NCI-H1694 (cell line): Measurements from ENCODE around the gene UGT3A1.

Experiments
- DNase-seq: peaks from one replicate; lab custom pipeline; 2025; lab: John Stamatoyannopoulos, UW

UGT3A1 gene

DNA sequence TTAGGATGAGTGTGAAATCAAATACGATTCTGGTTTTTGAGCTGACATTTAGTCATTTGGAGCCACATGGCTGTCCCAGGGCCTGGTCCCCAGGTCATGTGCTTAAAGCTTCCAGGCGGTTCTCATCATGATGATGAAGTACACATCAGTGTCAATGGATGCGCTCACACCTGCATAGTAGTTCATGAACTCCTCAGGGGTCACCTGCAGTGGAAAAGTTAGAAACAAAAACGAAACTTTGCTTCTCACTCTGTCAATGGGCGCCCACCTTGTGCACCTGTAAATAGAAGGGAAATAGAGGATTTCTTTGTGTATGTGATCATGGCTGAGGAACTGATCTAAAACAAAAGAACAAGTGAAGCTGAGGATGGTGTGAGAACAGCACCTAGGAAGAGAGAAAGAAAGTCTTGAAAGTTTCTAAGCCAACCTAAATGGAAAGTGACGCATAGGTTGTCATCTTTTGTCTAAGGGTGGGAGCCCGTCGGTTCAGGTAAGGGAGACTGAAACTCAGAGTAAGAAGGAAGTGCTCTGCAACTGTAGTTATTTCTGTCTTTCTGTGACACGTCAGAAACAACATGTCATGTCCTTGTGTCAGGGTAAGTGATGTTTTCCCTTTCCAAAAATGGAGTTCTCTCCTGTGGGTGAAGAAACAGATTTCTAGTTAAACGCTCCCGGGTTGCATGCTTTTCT, 86.6 kb downstream of the UGT3A1 start:
- no peak for DNase-seq

DNA sequence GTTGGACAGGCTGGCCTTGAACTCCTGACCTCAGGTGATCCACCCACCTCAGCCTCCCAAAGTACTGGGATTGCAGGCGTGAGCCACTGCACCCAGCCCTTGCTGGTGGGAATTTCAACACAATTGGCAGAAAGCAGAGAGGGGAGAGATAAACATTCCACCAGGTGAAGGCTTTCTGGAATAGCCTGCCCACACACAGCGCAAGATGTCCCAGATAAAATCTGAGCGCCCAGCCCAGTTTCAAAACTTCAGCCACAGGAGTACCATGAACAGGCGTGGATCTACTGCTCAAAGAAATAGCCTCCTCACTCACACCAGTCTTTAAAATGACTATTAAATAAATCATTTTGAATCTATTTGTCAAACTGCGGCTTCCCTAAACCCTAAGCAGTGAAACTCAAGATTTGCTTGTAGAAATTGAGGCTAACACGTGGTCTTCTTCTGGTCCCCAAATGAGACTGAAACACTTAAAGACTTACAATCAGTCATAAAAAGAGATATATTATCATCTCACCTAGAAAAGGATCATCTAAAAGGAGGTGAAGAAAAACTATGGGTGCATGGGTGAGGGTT, 87.5 kb downstream of the UGT3A1 start:
- DNase-seq: no peak

DNA sequence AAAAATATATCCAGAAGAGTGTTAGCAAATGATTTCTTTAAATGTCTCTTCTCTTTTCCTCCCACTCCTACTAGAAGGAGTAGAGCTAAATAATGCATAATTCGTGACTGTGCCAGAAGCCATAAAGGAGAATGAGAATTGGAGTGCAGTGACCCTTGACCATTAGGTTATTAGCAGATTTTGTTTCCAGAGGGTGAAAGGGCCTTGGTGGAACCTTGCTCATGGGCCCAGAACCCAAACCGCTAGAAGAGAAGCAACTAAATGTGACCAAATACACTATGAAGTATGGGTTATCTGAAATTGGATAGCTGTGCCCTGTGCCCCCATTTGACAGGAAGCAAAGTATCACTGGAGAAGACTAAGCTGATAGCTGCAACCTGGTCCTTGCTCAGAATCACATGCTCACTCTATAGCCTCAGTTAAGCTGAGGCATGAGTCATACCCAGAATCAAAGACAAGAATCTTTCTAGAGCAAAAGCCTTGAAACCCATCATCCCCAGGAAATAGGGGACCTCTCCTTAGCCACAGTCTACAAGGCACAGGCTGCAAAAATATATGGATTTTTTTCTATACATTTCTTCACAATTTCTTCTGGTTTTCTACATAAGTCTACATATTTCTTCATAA, 89.0 kb downstream of the UGT3A1 start:
- no peak for DNase-seq
